Measurements from ENCODE around the gene IL1RAPL1.

- TF ChIP-seq, protein P1, sequence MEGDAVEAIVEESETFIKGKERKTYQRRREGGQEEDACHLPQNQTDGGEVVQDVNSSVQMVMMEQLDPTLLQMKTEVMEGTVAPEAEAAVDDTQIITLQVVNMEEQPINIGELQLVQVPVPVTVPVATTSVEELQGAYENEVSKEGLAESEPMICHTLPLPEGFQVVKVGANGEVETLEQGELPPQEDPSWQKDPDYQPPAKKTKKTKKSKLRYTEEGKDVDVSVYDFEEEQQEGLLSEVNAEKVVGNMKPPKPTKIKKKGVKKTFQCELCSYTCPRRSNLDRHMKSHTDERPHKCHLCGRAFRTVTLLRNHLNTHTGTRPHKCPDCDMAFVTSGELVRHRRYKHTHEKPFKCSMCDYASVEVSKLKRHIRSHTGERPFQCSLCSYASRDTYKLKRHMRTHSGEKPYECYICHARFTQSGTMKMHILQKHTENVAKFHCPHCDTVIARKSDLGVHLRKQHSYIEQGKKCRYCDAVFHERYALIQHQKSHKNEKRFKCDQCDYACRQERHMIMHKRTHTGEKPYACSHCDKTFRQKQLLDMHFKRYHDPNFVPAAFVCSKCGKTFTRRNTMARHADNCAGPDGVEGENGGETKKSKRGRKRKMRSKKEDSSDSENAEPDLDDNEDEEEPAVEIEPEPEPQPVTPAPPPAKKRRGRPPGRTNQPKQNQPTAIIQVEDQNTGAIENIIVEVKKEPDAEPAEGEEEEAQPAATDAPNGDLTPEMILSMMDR (IDR thresholded peaks at IDR 0.05; ENCODE audit: poor library complexity, severe bottlenecking): no peak
- TF ChIP-seq EZH2 (IDR thresholded peaks at IDR 0.05; ENCODE audit: borderline replicate concordance, insufficient read depth, low read length, poor library complexity, severe bottlenecking) (no peak), TAF1 (IDR thresholded peaks at IDR 0.05; ENCODE audit: low read depth) (no peak), POLR2AphosphoS5 (IDR thresholded peaks at IDR 0.05) (no peak), REST (IDR thresholded peaks at IDR 0.05; ENCODE audit: borderline replicate concordance) (no peak)
Observed at GRCh38 chrX:29948653-29949052, 1361.4 kb downstream of the IL1RAPL1 start.
